HUES6 (cell line): ENCODE results near the gene NTN4.
A peak's percentile ranks its signal among the peaks of the same experiment; 100 is the strongest.
"Not testable (repeated sequence)": the region's sequence is repeated elsewhere in the genome, so short reads cannot be mapped to it uniquely, and the experiment has no call there.

Experiments
- H3K27ac ChIP-seq: 2 replicates; pipeline ENCODE4 v1.7.0; 2013; ENCODE audit warnings: low read depth, mild to moderate bottlenecking, low read length, inconsistent platforms
- H3K27me3 ChIP-seq: 2 replicates; pipeline ENCODE4 v1.6.1; 2013; ENCODE audit warnings: low read length; ENCODE audit not compliant: control insufficient read depth, insufficient read depth
- H3K36me3 ChIP-seq: 2 replicates; pipeline ENCODE4 v1.6.1; 2013; ENCODE audit warnings: low read length; ENCODE audit not compliant: control insufficient read depth, insufficient read depth
- H3K4me1 ChIP-seq: 2 replicates; pipeline ENCODE4 v1.6.1; 2013; ENCODE audit warnings: low read length; ENCODE audit not compliant: control insufficient read depth, insufficient read depth
- H3K4me3 ChIP-seq: 2 replicates; pipeline ENCODE4 v1.5.1; 2013; ENCODE audit warnings: low read depth, low read length
- H3K9ac ChIP-seq: one replicate; pipeline ENCODE4 v1.6.1; 2013; ENCODE audit warnings: mild to moderate bottlenecking, low read length
- H3K9me3 ChIP-seq: 2 replicates; pipeline ENCODE4 v1.6.1; 2013; ENCODE audit warnings: low read depth, low read length; ENCODE audit not compliant: control insufficient read depth, insufficient read depth

Gene NTN4

GRCh38 chr12:95621725-95622124, 168.8 kb downstream of the NTN4 start:
- Histone ChIP-seq H3K9me3 (no peaks in the 10 kb centered on the region), H3K27me3 (no peaks in the 10 kb centered on the region), H3K27ac (no peak overlapping the region), H3K36me3 (no peaks in the 10 kb centered on the region), H3K4me1 (peaks cover 6% of the 10 kb centered on the region; the same call in 1 of the 2 replicates), H3K9ac (no peak overlapping the region), H3K4me3 (no peak overlapping the region)

GRCh38 chr12:95620171-95620570, 170.4 kb downstream of the NTN4 start:
- Histone ChIP-seq H3K27ac (no peak overlapping the region), H3K4me1 (peaks cover 12% of the 10 kb centered on the region), H3K9me3 (no peaks in the 10 kb centered on the region), H3K36me3 (no peaks in the 10 kb centered on the region), H3K27me3 (no peaks in the 10 kb centered on the region), H3K9ac (no peak overlapping the region), H3K4me3 (no peak overlapping the region)

GRCh38 chr12:95616470-95616869, 174.1 kb downstream of the NTN4 start:
- H3K4me3 ChIP-seq, H3K9ac ChIP-seq, H3K36me3 ChIP-seq, H3K27ac ChIP-seq, H3K9me3 ChIP-seq, H3K27me3 ChIP-seq: not testable (repeated sequence)
- H3K4me1 ChIP-seq, result peaks cover 13% of the 10 kb centered on the region

- Histone ChIP-seq H3K4me3 (no peak overlapping the region), H3K4me1 (peaks cover 20% of the 10 kb centered on the region)
Observed at GRCh38 chr12:95615749-95616148, 174.8 kb downstream of the NTN4 start.

GRCh38 chr12:95614390-95614982, 176.1 kb downstream of the NTN4 start:
- H3K4me3 ChIP-seq, result no peak overlapping the region
- no peaks in the 10 kb centered on the region for H3K9me3 ChIP-seq
- no peak overlapping the region for H3K27ac ChIP-seq
- H3K27me3 ChIP-seq, result no peaks in the 10 kb centered on the region
- no peaks in the 10 kb centered on the region for H3K36me3 ChIP-seq
- no peak overlapping the region for H3K9ac ChIP-seq
- H3K4me1 ChIP-seq, result peaks cover 23% of the 10 kb centered on the region

More at GRCh38 chr12:95615749-95616148, 174.8 kb downstream of the NTN4 start:
- Histone ChIP-seq H3K9me3 (no peaks in the 10 kb centered on the region), H3K36me3 (no peaks in the 10 kb centered on the region), H3K27me3 (no peaks in the 10 kb centered on the region), H3K9ac (no peak overlapping the region), H3K27ac (no peak overlapping the region)

GRCh38 chr12:95613021-95613420, 177.5 kb downstream of the NTN4 start:
- H3K9me3 ChIP-seq, result no peaks in the 10 kb centered on the region
- H3K27ac ChIP-seq, result no peak overlapping the region
- no peaks in the 10 kb centered on the region for H3K36me3 ChIP-seq
- peaks cover 28% of the 10 kb centered on the region for H3K4me1 ChIP-seq
- H3K4me3 ChIP-seq, result no peak overlapping the region
- no peaks in the 10 kb centered on the region for H3K27me3 ChIP-seq
- H3K9ac ChIP-seq, result no peak overlapping the region

- no peak overlapping the region for H3K4me3 ChIP-seq
- no peaks in the 10 kb centered on the region for H3K36me3 ChIP-seq
- peak overlapping the region; percentile 72; the same call in 1 of the 2 replicates for H3K27ac ChIP-seq
- peaks cover 39% of the 10 kb centered on the region for H3K4me1 ChIP-seq
- no peaks in the 10 kb centered on the region for H3K27me3 ChIP-seq
- peak overlapping the region; percentile 35 for H3K9ac ChIP-seq
- H3K9me3 ChIP-seq, result no peaks in the 10 kb centered on the region
Observed at GRCh38 chr12:95611676-95612309, 178.8 kb downstream of the NTN4 start.

- Histone ChIP-seq H3K36me3 (no peaks in the 10 kb centered on the region), H3K9me3 (no peaks in the 10 kb centered on the region), H3K4me3 (0 out of 2 replicates have a peak overlapping the region, but pooled peaks have one; percentile 3), H3K9ac (peak overlapping the region; percentile 43), H3K27me3 (no peaks in the 10 kb centered on the region), H3K4me1 (peaks cover 41% of the 10 kb centered on the region), H3K27ac (peak overlapping the region; percentile 82)
Observed at GRCh38 chr12:95608252-95609033, 182.1 kb downstream of the NTN4 start.
